GM12875 (cell line): ENCODE data around the gene EDEM1.
"Not testable (repeated sequence)": the region's sequence is repeated elsewhere in the genome, so short reads cannot be mapped to it uniquely, and the experiment has no call there.

Experiments used
- H3K4me3 ChIP-seq: one replicate; pipeline ENCODE4 v1.5.1; 2011; ENCODE audit warnings: low read depth, low read length, control low read depth
- CTCF ChIP-seq: IDR thresholded peaks from 2 replicates; pipeline ENCODE4 v1.5.1; 2011; ENCODE audit warnings: low read depth, mild to moderate bottlenecking, control low read depth, inconsistent platforms, low read length, moderate library complexity, borderline replicate concordance; ENCODE audit not compliant: insufficient read depth

The EDEM1 gene

GRCh38 chr3:5172018-5172417, 15.5 kb upstream of the EDEM1 start:
- no peak for TF ChIP-seq CTCF
- no peak overlapping the region for H3K4me3 ChIP-seq

GRCh38 chr3:5179036-5179435, 8.5 kb upstream of the EDEM1 start:
- not testable (repeated sequence) for H3K4me3 ChIP-seq

GRCh38 chr3:5181469-5182141, 5.9 kb upstream of the EDEM1 start:
- no peak for TF ChIP-seq CTCF
- no peak overlapping the region for H3K4me3 ChIP-seq

- not testable (repeated sequence) for H3K4me3 ChIP-seq
These were observed 3.8 kb upstream of the EDEM1 start for GRCh38 chr3:5183714-5184113.

- no peak overlapping the region for H3K4me3 ChIP-seq
- no peak for TF ChIP-seq CTCF
These were observed 3.0 kb upstream of the EDEM1 start for GRCh38 chr3:5184499-5184898.

- no peak for TF ChIP-seq CTCF
- H3K4me3 ChIP-seq = no peak overlapping the region
These were observed 2.3 kb upstream of the EDEM1 start for GRCh38 chr3:5185093-5185673.

- TF ChIP-seq CTCF = no peak
- H3K4me3 ChIP-seq = peak overlapping the region; percentile 45
These were observed 1.2 kb upstream of the EDEM1 start for GRCh38 chr3:5186089-5186857.

GRCh38 chr3:5186858-5187155, 700 bp upstream of the EDEM1 start:
- TF ChIP-seq CTCF = no peak
- H3K4me3 ChIP-seq = peak overlapping the region; percentile 45
